K562 (cell line): Measurements from ENCODE around the gene PPFIA1. TPM values are rescaled to one million over a fixed set of nuclear protein-coding genes. Genes with fewer than 3 reads are reported as not detected.
A peak's percentile ranks its signal among the peaks of the same experiment; 100 is the strongest.

Experiments used
- ARHGAP35 ChIP-seq: fragments of 450-650 bp; IDR thresholded peaks from 2 replicates; pipeline ENCODE4 v1.6.1; 2018; ENCODE audit not compliant: partially characterized antibody
- ATF1 ChIP-seq, 2 experiments: fragments of 450-650 bp in 1 of 2; IDR thresholded peaks; 2 replicates each; pipeline ENCODE4 v1.6.1; 2016; ENCODE audit warnings: missing compliant biosample characterization in 1 of 2, missing genetic modification characterization in 1 of 2
- BHLHE40 ChIP-seq: IDR thresholded peaks from 2 replicates; pipeline ENCODE4 v1.6.1; 2011; ENCODE audit warnings: low read length, improper control_type of control experiment
- FOS ChIP-seq: IDR thresholded peaks from 3 replicates; pipeline ENCODE4 v1.6.1; 2011; ENCODE audit not compliant: insufficient read length; ENCODE audit errors: extremely low read depth
- HNRNPLL ChIP-seq: fragments of 200-400 bp; formaldehyde crosslinking; IDR thresholded peaks from 2 replicates; pipeline ENCODE4 v1.6.1; 2017; ENCODE audit warnings: low read length, low read depth, mild to moderate bottlenecking; ENCODE audit not compliant: poor library complexity, severe bottlenecking
- KLF10 ChIP-seq: fragments of 250-450 bp; sonication (Bioruptor Pico); IDR thresholded peaks from 2 replicates; pipeline ENCODE4 v1.6.1; 2021; ENCODE audit warnings: matching md5 sums
- MIER1 ChIP-seq: fragments of 450-650 bp; IDR thresholded peaks from 2 replicates; pipeline ENCODE4 v1.6.1; 2016; ENCODE audit warnings: antibody characterized with exemption, mild to moderate bottlenecking, low read depth
- MLX ChIP-seq, 2 experiments: fragments of 450-650 bp in 1 of 2; sonication (generic) in 1 of 2; formaldehyde crosslinking; conservative IDR thresholded peaks; 2 replicates each; pipeline versions ENCODE4 v1.4.0 to v1.8.1; 2020 to 2022; ENCODE audit warnings: mild to moderate bottlenecking in 1 of 2, missing genetic modification reagents in 1 of 2
- NEUROD1 ChIP-seq: fragments of 150-350 bp; IDR thresholded peaks from 2 replicates; pipeline ENCODE4 v1.6.1; 2014; ENCODE audit warnings: borderline replicate concordance, low read length, low read depth; ENCODE audit not compliant: partially characterized antibody
- NR3C1 ChIP-seq: sonication (generic); formaldehyde crosslinking; IDR thresholded peaks from 2 replicates; pipeline ENCODE4 v1.8.1; 2022; ENCODE audit warnings: missing genetic modification reagents
- NRF1 ChIP-seq, 2 experiments: fragments of 450-650 bp; IDR thresholded peaks in 1 of 2; conservative IDR thresholded peaks in 1 of 2; 2 replicates each; pipeline ENCODE4 v1.6.1; 2014; ENCODE audit warnings: mild to moderate bottlenecking in 2 of 2
- POLR2AphosphoS5 ChIP-seq: IDR thresholded peaks from 2 replicates; pipeline ENCODE4 v1.6.1; 2011; ENCODE audit warnings: mild to moderate bottlenecking, low read depth, low read length, moderate library complexity; ENCODE audit not compliant: control insufficient read depth, insufficient read depth
- POLR3G ChIP-seq: IDR thresholded peaks from 2 replicates; pipeline ENCODE4 v1.6.1; 2011; ENCODE audit not compliant: insufficient read length, insufficient replicate concordance; ENCODE audit errors: extremely low read depth
- POU5F1 ChIP-seq: fragments of 150-350 bp; IDR thresholded peaks from 2 replicates; pipeline ENCODE4 v1.6.1; 2014; ENCODE audit warnings: borderline replicate concordance, low read length, low read depth, mild to moderate bottlenecking; ENCODE audit not compliant: partially characterized antibody
- SMAD1 ChIP-seq: fragments of 150-350 bp; IDR thresholded peaks from 2 replicates; pipeline ENCODE4 v1.6.1; 2014; ENCODE audit warnings: low read length, low read depth; ENCODE audit not compliant: partially characterized antibody
- TBP ChIP-seq: optimal IDR thresholded peaks from 2 replicates; pipeline ENCODE3; 2011; ENCODE audit warnings: low read depth, low read length, improper control_type of control experiment
- TFAP4 ChIP-seq: sonication (generic); formaldehyde crosslinking; IDR thresholded peaks from 2 replicates; pipeline ENCODE4 v1.8.0; 2022; ENCODE audit warnings: missing genetic modification reagents, mild to moderate bottlenecking, moderate library complexity, borderline replicate concordance
- USF2 ChIP-seq: sonication (generic); formaldehyde crosslinking; IDR thresholded peaks from 2 replicates; pipeline ENCODE4 v1.5.0; 2020; ENCODE audit warnings: missing genetic modification reagents
- ZBTB33 ChIP-seq: sonication (generic); formaldehyde crosslinking; IDR thresholded peaks from 2 replicates; pipeline ENCODE4 v1.8.1; 2023; ENCODE audit warnings: mild to moderate bottlenecking, missing genetic modification reagents
- ZC3H4 ChIP-seq: sonication (generic); formaldehyde crosslinking; IDR thresholded peaks from 2 replicates; pipeline ENCODE4 v1.9.0; 2021; ENCODE audit warnings: missing genetic modification reagents, borderline replicate concordance
- ZNF121 ChIP-seq: sonication (generic); formaldehyde crosslinking; conservative IDR thresholded peaks from 2 replicates; pipeline ENCODE4 v1.8.0; 2022; ENCODE audit warnings: missing genetic modification reagents
- ZNF143 ChIP-seq: sonication (generic); formaldehyde crosslinking; IDR thresholded peaks from 2 replicates; pipeline ENCODE4 v1.9.0; 2022; ENCODE audit warnings: mild to moderate bottlenecking, missing genetic modification reagents
- ZNF707 ChIP-seq: fragments of 250-450 bp; sonication (Bioruptor Pico); conservative IDR thresholded peaks from 2 replicates; pipeline ENCODE4 v1.8.0; 2022; ENCODE audit warnings: inconsistent platforms, mild to moderate bottlenecking, moderate library complexity
- ZNF766 ChIP-seq: fragments of 200-800 bp; sonication (Bioruptor generic); conservative IDR thresholded peaks from 2 replicates; pipeline ENCODE4 v1.6.1; 2016; ENCODE audit warnings: missing genetic modification characterization, missing compliant biosample characterization
- polyA plus RNA-seq, 8 experiments: library from polyadenylated mRNA; depleted of rRNA in 4 of 8; stranded (reverse) in 5 of 8; unstranded in 3 of 8; fragments of >200 nt; fragmentation: Nextera tagmentation in 2 of 8; fragmentation: Illumina TruSeq in 1 of 8; extraction: Ambion mirVana in 2 of 8; extraction: Trizol in 1 of 8; gene quantifications; 2 replicates each; pipeline versions ENCODE4 v1.2.1 to v1.2.3, GENCODE V29; 2011 to 2014; ENCODE audit warnings: inconsistent platforms in 1 of 8, missing spikeins in 1 of 8
- total RNA-seq, 7 experiments: library from RNA; depleted of rRNA in 6 of 7; stranded (reverse); fragments of >200 nt in 6 of 7; fragmentation: Illumina TruSeq in 2 of 7; extraction: Trizol in 2 of 7; gene quantifications; 2 replicates each; pipeline versions ENCODE4 v1.2.1 to v1.2.3, GENCODE V29; 2011 to 2021; ENCODE audit warnings: low replicate concordance in 1 of 7

Gene PPFIA1
- total and polyA plus RNA-seq, 9 of the 15 experiments (the other 6 are each of a cell fraction or from before 2014, with no cell fraction given): 9.9 to 41.5 (median 28.5) TPM

- no peak for TF ChIP-seq NR3C1
- TF ChIP-seq KLF10: no peak
- peak; percentile 58 for TF ChIP-seq FOS
- TF ChIP-seq BHLHE40: peak; percentile 2; the same call in 1 of the 2 replicates
- TF ChIP-seq ZC3H4 (CRISPR knock-in tag): no peak
- TF ChIP-seq TFAP4: peak; percentile 61; the same call in 1 of the 2 replicates
- TF ChIP-seq ZBTB33 (CRISPR knock-in tag): 0 out of 2 replicates have a peak, but pooled peaks have one; percentile 31
- peak; percentile 59; the same call in 1 of the 2 replicates for TF ChIP-seq ZNF766 (CRISPR knock-in tag)
- peak; percentile 33 for TF ChIP-seq TBP
- TF ChIP-seq MLX (CRISPR knock-in tag; conservative IDR thresholded peaks at IDR 0.05): no peak
- TF ChIP-seq ATF1 (CRISPR knock-in tag; IDR thresholded peaks at IDR 0.05): peak; percentile 29; the same call in 1 of the 2 replicates
- peak; percentile 64 for TF ChIP-seq ATF1 (tag; IDR thresholded peaks at IDR 0.05)
- TF ChIP-seq MIER1: no peak
- no peak for TF ChIP-seq ARHGAP35
- TF ChIP-seq ZNF143 (CRISPR knock-in tag): no peak
- peak; percentile 34 for TF ChIP-seq NEUROD1
- no peak for TF ChIP-seq ZNF707
- no peak for TF ChIP-seq POU5F1
- TF ChIP-seq USF2 (CRISPR knock-in tag): no peak
- peak; percentile 58 for TF ChIP-seq HNRNPLL
- TF ChIP-seq NRF1 (conservative IDR thresholded peaks at IDR 0.05 in 1 of 2, IDR thresholded peaks at IDR 0.05 in 1 of 2): peak; percentile 84 to 87
- TF ChIP-seq POLR2AphosphoS5: peak; percentile 73; the same call in 1 of the 2 replicates
- no peak for TF ChIP-seq SMAD1
- no peak for TF ChIP-seq ZNF121
- TF ChIP-seq POLR3G: no peak
These were observed at the start of gene PPFIA1 (continued) for GRCh38 chr11:70270104-70270876.
